ENCODE measurements around the gene PCK2.

Gene PCK2

GRCh38 chr14:24147761-24148428 is 53.8 kb downstream of the PCK2 start:
- DNase-seq (ENCODE audit: insufficient read length) = no peak
- TF ChIP-seq POLR2AphosphoS5 (IDR thresholded peaks at IDR 0.05; ENCODE audit: low read depth, low read length) (no peak), POLR2A (IDR thresholded peaks at IDR 0.05; ENCODE audit: low read depth, low read length) (no peak), TAF1 (IDR thresholded peaks at IDR 0.05; ENCODE audit: borderline replicate concordance, low read depth, low read length) (no peak)
- FAIRE-seq = no peak

- DNase-seq (ENCODE audit: insufficient read length) (no peak), FAIRE-seq (no peak)
- no peak for TF ChIP-seq TAF1 (IDR thresholded peaks at IDR 0.05; ENCODE audit: borderline replicate concordance, low read depth, low read length)
- no peak for TF ChIP-seq POLR2AphosphoS5 (IDR thresholded peaks at IDR 0.05; ENCODE audit: low read depth, low read length)
- no peak for TF ChIP-seq POLR2A (IDR thresholded peaks at IDR 0.05; ENCODE audit: low read depth, low read length)
Measured at GRCh38 chr14:24149302-24149969, 55.3 kb downstream of the PCK2 start.

- DNase-seq (ENCODE audit: insufficient read length) (no peak), FAIRE-seq (no peak)
- TF ChIP-seq TAF1 (IDR thresholded peaks at IDR 0.05; ENCODE audit: borderline replicate concordance, low read depth, low read length) = no peak
- TF ChIP-seq POLR2AphosphoS5 (IDR thresholded peaks at IDR 0.05; ENCODE audit: low read depth, low read length) = no peak
- TF ChIP-seq POLR2A (IDR thresholded peaks at IDR 0.05; ENCODE audit: low read depth, low read length) = no peak
Measured at GRCh38 chr14:24150061-24150460, 56.0 kb downstream of the PCK2 start.

GRCh38 chr14:24150567-24150966 is 56.5 kb downstream of the PCK2 start:
- no peak for TF ChIP-seq TAF1 (IDR thresholded peaks at IDR 0.05; ENCODE audit: borderline replicate concordance, low read depth, low read length)
- no peak for TF ChIP-seq POLR2A (IDR thresholded peaks at IDR 0.05; ENCODE audit: low read depth, low read length)
- no peak for TF ChIP-seq POLR2AphosphoS5 (IDR thresholded peaks at IDR 0.05; ENCODE audit: low read depth, low read length)
- FAIRE-seq (no peak), DNase-seq (ENCODE audit: insufficient read length) (no peak)

GRCh38 chr14:24150993-24151392 is 56.9 kb downstream of the PCK2 start:
- TF ChIP-seq POLR2A (IDR thresholded peaks at IDR 0.05; ENCODE audit: low read depth, low read length) (no peak), POLR2AphosphoS5 (IDR thresholded peaks at IDR 0.05; ENCODE audit: low read depth, low read length) (no peak), TAF1 (IDR thresholded peaks at IDR 0.05; ENCODE audit: borderline replicate concordance, low read depth, low read length) (no peak)
- FAIRE-seq (no peak), DNase-seq (ENCODE audit: insufficient read length) (no peak)

GRCh38 chr14:24151404-24152080 is 57.4 kb downstream of the PCK2 start:
- DNase-seq (ENCODE audit: insufficient read length) (no peak), FAIRE-seq (no peak)
- no peak for TF ChIP-seq TAF1 (IDR thresholded peaks at IDR 0.05; ENCODE audit: borderline replicate concordance, low read depth, low read length)
- TF ChIP-seq POLR2AphosphoS5 (IDR thresholded peaks at IDR 0.05; ENCODE audit: low read depth, low read length) = no peak
- no peak for TF ChIP-seq POLR2A (IDR thresholded peaks at IDR 0.05; ENCODE audit: low read depth, low read length)

All from GM12892 (cell line).